HG03575 (cell line): Measurements from ENCODE around the gene CCDC91.
"Not testable (repeated sequence)": the region's sequence is repeated elsewhere in the genome, so short reads cannot be mapped to it uniquely, and the experiment has no call there.

Source experiments
- ATAC-seq: cut with Tn5 transposase; IDR thresholded peaks from one replicate; pipeline ENCODE4 v1.9.1; 2021; ENCODE audit not compliant: unreplicated experiment, insufficient number of reproducible peaks, low FRiP score; ENCODE audit errors: extremely low read depth

CCDC91 gene

DNA sequence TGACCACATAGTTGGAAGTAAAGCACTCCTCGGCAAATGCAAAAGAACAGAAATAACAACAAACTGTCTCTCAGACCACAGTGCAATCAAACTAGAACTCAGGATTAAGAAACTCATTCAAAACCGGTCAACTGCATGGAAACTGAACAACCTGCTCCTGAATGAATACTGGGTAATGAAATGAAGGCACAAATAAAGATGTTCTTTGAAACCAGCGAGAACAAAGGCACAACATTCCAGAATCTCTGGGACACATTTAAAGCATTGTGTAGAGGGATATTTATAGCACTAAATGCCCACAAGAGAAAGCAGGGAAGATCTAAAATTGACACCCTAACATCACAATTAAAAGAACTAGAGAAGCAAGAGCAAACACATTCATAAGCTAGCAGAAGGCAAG lies 285.9 kb downstream of the CCDC91 start:
- not testable (repeated sequence) for ATAC-seq

DNA sequence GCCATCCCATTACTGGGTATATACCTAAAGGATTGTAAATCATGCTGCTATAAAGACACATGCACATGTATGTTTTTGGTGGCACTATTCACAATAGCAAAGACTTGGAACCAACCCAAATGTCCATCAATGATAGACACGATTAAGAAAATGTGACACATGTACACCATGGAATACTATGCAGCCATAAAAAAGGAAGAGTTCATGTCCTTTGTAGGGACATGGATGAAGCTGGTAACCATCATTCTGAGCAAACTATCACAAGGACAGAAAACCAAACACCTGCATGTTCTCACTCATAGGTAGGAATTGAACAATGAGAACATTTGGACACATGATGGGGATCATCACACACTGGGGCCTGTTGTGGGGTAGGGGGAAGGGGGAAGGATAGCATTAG lies 288.8 kb downstream of the CCDC91 start:
- not testable (repeated sequence) for ATAC-seq

DNA sequence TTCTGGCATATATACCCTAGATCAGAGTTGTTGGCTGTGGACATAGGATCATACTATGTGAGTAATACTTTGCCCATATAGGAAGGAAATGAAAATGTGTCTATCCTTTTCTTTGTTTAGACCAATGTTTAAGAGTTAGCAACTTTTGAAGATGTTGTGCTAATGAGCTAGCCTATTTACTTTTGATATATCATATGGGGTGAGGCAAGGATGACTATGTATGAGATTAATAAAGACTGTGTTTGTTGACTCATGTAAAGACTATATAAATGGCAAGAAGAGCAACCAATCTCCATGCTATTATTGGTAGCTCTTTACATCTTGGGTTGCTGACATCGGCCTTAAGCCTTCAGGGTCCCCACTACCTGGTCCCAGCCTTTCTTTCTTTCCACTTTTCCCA lies 289.4 kb downstream of the CCDC91 start:
- no peak for ATAC-seq

DNA sequence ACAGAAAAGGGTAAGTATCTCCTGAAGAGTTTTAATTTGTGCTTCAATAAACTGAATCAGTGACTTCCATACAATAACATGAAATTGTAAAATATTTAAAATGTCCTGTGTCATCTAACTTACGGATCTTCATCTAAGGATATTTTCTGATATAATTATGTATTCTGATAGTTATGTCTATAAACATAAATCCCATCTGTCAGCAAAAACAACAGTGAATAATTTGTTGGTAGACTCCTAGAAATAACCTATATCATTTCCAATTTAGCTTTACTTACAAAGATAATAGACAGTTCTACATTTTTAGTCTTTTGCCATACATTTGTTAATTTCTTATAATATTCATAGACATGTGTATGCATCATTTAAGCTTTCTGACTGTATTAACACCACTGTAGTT lies 293.9 kb downstream of the CCDC91 start:
- ATAC-seq = no peak

DNA sequence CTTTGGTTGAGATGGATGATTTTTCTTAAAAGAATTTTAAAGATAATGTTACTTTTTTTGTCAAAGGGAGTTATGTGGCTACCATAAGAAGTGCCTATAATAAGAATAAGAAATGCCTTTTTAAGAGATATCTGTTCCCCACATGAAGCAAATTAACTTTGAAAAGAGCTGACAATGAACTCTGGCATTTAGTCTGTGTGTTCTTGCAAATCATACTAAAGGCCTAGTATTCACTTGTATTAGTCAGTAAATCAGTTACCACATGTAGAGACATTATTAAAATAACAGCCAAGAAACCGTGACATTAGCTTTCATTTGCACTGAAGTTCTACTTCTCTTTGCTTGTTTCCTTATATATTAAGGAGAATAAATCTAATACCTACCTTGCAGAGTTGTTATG lies 296.3 kb downstream of the CCDC91 start:
- no peak for ATAC-seq

DNA sequence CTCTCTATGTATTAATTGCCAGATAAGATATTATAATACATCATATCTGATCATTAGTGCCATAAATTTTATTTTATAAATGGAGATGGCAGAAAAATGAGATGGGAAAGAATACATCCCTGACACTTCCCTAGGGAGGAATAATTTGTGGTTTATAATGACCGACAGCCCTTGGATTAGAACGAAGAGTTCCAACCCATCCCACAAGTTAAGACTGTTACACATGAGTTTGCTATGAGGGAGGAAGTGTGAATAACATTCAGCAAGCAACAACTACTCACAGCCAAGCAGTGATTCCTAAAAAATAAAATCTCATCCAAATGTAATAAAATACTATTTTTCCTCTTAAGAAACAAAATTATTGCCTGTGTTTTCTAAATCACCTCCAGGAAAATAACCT lies 299.0 kb downstream of the CCDC91 start:
- ATAC-seq = no peak

DNA sequence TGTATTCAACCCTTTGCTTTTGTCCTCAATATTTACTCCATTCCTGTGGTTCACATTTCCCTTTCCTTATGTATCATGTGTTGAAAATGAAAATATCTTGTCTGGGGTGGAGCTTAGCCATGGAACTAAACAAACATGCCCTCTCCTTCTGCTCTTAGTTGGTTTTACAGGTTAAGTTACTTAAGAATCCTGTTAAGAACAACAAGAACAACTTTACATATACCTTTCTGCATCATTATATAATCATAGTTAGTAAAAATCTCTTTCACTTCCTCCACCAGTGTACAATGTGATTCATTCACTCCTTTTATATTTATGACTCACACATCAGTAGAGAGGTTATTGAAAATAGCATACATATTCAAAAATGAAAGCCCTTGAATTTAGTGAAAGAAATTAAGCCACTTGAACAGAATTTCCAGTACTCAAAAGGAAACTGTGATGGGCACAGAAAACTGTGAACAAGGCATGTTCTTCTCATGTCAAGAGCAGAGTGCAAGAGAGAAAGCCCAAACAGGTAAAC lies 307.7 kb downstream of the CCDC91 start:
- ATAC-seq = peak; percentile 96

DNA sequence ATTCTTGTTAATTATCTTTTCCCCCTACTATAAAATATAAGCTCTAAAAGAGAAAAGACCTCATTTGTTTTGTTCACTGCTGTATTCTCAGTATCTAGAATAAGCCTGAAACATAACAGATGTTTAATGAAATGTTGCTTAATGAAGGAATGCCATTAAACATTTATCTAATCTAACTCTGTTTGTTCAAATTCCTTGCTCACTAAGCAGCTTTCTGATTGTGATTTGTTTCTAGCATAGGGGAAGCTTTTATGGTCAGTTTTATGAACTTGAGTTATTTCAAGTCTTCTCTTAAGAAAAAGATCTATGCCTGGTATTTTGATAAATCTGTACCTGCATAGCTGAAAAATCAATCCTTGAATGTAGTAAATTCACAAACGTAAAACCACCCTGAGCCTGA lies 308.6 kb downstream of the CCDC91 start:
- ATAC-seq = no peak

DNA sequence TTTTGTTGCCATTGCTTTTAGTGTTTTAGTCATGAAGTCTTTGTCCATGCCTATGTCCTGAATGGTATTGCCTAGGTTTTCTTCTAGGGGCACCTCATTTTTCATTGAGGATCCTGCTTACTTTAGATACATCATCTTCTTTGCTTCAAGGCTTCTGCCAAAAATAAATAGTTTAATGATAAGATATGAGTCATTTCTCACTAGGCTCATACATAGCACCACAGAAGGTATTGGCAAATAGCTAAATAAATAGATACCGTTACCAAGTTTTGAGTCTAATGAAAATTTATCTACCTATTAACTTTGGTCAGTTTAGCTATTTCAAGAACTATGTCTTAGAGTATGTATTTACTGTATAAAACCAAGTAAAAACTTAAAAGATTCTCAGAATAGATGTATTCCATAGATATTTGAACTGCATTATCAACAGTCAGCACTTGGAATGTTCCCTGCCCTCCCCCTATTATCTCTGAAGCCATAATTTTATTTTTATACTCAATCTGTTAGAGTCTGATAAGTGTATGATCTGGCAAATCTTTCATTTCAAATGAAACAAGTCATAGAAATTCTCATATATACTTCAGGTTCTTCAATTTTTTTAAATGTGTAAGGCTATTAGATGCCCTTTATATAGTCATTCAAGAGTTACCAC lies 310.2 kb downstream of the CCDC91 start:
- no peak for ATAC-seq

DNA sequence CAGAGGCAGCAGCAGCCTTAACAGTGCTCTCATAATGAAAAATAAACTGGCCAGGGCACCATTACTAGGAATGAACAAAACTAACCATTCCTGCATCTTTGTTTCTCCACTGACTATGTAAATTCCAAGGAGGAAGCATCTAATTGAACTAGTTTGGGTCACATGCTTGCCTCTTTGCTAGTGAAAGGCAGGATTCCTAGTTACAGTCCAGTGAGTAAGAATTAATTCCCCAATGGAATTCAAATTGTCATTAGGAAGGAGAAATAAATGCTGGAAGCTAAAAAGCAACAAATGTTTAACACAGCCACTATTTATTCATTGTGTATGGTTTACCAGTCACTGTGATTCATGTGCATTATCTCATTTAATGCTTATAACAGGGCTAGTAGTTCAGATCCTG lies 316.0 kb downstream of the CCDC91 start:
- no peak for ATAC-seq

DNA sequence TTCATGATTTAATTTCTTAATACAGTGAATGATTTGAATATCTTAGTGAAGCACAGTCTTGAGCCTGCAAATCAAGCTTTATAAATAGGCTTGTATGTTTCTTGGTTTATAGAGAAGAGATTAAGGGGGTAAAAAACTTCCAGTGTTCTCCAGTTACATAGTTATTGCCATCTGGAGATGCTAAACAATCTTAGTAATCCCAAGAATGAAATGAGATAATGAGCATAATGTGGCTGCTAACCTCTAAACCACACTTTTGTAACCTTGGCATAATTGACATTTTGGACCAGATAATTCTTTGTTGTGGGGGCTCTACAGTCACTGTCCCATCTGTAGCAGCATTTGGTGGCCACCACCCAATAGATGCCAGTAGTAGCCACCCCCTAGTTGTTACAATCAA lies 316.8 kb downstream of the CCDC91 start:
- ATAC-seq = no peak

DNA sequence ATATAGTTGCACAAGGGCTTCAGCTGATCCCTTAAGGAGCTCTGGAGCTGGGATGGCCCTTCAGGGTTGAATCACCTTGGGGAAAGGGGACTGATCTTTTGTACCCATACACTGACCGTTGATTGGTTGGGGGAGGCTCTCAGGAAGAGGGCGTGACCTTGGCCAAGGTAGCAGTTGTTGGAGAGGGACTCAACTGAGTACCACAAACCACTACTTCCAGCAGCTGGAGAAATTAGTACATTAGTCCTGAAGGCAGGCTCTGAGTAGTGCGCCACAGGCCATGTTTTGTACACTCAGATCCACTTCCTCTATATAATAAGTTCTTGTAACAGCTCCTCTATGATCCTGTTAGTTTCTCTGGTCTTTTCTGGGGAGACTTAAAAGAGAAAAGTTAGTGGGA lies 317.6 kb downstream of the CCDC91 start:
- ATAC-seq = no peak

DNA sequence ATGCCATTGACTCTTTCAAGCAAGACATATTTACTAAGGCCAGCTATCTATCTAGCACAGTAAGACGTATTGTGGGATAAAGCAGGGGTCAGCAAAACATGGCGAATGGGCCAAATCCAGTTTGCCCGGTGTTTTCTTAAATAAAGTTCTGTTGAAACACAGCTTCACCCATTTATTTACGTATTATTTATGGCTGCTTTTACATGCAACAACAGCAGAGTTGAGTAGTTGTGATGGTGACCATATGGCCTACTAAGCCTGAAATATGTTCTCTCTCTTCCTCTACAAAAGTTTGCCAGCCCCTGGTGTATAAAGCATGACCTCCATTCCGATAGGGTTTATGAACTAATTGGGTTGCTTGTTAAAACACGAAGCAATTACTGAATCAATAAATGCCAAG lies 322.1 kb downstream of the CCDC91 start:
- ATAC-seq = no peak

DNA sequence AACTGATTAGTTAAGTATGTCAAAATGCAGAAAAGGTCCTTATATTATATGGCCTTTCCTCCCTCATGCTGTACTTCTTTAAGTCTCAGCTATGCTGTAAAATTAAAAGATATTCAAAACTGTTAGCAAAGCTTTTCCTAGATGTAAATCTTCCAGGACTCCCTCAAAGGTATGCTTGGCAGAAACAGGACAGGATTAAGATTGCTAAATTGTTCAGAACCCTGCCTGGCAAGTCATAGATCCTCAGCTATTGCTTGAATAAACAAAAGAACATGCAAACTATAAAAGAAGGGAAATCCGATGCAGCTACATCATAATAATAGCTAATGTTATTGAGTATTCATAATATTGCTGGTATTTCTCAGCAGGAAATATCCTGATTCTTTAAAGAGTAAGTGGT lies 322.6 kb downstream of the CCDC91 start:
- no peak for ATAC-seq

DNA sequence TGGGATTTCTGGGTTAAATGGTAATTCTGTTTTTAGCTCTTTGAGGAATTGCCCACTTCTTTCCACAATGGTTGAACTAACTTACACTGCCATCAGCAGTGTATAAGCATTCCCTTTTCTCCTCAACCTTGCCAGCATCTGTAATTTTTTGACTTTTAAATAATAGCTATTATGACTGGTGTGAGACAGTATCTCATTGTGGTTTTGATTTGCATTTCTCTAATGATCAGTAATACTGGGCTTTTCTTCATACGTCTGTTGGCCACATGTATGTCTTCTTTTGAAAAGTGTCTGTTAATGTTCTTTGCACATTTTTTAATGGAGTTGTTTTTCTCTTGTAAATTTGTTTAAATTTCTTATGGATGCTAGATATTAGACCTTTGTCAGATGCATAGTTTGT lies 323.7 kb downstream of the CCDC91 start:
- ATAC-seq = no peak

DNA sequence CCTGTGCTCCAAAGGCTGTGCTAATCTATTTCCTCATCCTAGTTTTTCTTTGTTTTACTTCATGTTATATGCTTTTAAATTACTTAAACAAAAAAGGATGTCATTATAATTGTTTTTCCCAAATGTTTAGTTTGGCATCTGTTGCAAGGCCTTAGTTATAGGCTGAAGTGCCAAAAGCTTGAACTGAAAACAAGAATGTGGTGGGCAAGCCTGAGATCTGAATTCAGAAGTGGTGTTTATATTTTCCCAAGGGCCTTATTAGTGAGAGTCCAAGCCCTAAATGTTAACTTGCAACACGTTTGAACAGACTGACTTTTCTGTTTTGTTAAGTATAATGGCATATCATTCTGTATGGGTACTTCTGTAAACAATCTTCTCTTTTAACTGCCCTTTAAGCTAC lies 326.8 kb downstream of the CCDC91 start:
- ATAC-seq = no peak

DNA sequence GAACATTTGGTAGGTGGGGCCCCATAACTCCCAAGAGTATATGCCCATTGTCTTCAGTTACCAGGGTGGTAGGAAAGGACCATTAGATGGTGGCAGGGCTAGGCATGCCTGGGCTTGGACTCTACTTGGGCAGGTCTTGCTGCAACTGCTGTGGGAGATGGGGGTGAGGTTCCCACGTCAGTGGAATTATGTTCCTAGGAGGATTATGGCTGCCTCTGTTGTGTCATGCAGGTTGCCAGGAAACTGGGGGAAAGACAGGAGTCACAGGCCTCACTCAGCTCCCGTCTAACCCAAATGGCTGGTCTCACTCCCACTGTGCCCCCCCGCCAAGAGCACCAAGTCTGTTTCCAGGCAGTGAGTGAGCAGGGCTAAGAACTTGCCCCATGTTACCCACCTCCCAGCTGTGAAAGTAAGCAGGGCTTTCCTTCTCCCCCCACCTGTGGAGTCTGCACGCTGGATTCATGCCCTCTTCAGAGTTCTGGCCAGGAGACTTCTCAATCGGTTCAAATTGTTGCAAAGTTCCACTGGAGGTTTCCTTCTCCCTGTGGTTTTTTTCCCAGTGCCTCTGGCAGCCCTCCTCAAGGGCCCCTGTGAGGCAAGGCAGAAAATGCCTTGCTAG lies 337.5 kb downstream of the CCDC91 start:
- no peak for ATAC-seq

DNA sequence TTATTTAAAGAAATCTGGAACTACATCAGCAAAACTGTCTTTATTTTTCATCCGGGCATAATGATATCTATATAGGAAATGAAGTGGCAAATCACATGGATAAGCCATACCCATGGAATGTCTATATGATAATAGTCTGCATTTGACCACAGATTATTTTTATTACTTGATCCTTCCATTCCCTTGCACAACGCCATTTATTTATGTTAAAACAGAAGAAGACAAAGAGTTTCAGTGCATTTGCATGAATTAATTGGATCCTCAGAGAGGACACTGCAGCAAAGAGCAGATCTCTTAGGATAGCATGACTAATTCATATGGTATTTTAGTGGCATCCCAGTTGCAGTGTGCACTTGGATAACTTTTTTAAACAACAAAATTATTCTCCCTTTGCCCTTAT lies 345.0 kb downstream of the CCDC91 start:
- ATAC-seq = no peak

DNA sequence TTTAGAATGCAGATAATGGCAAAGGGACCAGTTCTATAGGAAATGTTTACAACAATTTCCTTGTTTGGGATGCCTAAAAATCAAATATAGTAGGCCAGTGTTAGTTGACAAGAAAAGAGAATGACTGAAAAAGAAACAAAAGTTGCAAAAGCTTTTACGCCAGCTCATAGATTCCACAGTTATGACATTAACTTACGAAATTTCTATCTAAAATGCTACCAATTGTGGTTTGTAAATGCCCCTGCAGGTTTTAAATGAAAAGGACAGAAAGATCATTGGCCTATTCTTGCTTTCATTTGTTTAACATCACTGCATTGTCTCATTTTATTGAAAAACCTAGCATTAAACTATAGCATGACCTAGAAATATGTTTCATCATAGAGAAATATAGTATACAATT lies 345.8 kb downstream of the CCDC91 start:
- no peak for ATAC-seq

DNA sequence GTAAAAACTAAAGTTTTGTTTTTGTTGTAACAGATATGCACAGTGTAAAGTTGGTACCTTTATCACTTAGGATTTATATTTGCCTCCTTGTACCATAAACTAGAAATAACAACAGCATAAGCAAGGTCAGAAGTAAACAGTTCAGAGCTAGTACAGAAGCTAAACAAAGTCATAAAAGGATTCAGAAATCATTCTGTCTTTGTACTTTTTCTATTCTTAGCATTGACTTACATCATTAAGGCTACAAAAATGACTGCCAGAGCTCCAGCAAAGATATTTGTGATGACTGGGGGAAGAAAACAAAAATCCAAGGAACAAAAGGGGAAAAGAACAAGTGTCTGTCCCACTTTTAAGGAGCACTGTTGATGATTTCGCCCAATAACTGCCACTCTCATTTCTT lies 347.2 kb downstream of the CCDC91 start:
- no peak for ATAC-seq
